RWPE2 (cell line): Measurements from ENCODE around the gene CNTNAP2.

ENCODE experiments used
- ATAC-seq: fragments of 200-7000 bp; cut with Tn5 transposase; 3 replicates; pipeline ENCODE4 v1.9.1; 2021; ENCODE audit warnings: low read depth
- DNase-seq: peaks from one replicate; pipeline ENCODE4 v3.0.0-alpha.2; 2020; ENCODE audit warnings: low spot score
- H3K27ac ChIP-seq: fragments of 450-650 bp; 2 replicates; pipeline ENCODE4 v1.5.1; 2017; ENCODE audit warnings: mild to moderate bottlenecking; ENCODE audit not compliant: poor library complexity, severe bottlenecking
- H3K27me3 ChIP-seq: fragments of 250-450 bp; sonication (Bioruptor Pico); 2 replicates; pipeline ENCODE4 v1.5.1; 2021; ENCODE audit warnings: mild to moderate bottlenecking, moderate library complexity; ENCODE audit not compliant: insufficient read depth, poor library complexity, severe bottlenecking
- H3K36me3 ChIP-seq: fragments of 250-450 bp; sonication (Bioruptor Pico); 2 replicates; pipeline ENCODE4 v1.5.1; 2020; ENCODE audit warnings: low read depth, mild to moderate bottlenecking, moderate library complexity
- H3K4me1 ChIP-seq: fragments of 250-450 bp; sonication (Bioruptor Pico); 2 replicates; pipeline ENCODE4 v1.5.1; 2021; ENCODE audit warnings: mild to moderate bottlenecking, moderate library complexity; ENCODE audit not compliant: insufficient read depth, poor library complexity, severe bottlenecking
- H3K4me3 ChIP-seq: fragments of 250-450 bp; sonication (Bioruptor Pico); 2 replicates; pipeline ENCODE4 v1.5.1; 2021; ENCODE audit warnings: mild to moderate bottlenecking, moderate library complexity; ENCODE audit not compliant: severe bottlenecking
- H3K9me3 ChIP-seq: fragments of 250-450 bp; sonication (Bioruptor Pico); 2 replicates; pipeline ENCODE4 v1.5.1; 2021; ENCODE audit warnings: mild to moderate bottlenecking, moderate library complexity; ENCODE audit not compliant: severe bottlenecking
- CTCF ChIP-seq: fragments of 450-650 bp; IDR thresholded peaks from one replicate; pipeline ENCODE4 v1.5.1; 2017; ENCODE audit warnings: mild to moderate bottlenecking, moderate library complexity; ENCODE audit not compliant: poor library complexity, severe bottlenecking

Gene CNTNAP2

DNA sequence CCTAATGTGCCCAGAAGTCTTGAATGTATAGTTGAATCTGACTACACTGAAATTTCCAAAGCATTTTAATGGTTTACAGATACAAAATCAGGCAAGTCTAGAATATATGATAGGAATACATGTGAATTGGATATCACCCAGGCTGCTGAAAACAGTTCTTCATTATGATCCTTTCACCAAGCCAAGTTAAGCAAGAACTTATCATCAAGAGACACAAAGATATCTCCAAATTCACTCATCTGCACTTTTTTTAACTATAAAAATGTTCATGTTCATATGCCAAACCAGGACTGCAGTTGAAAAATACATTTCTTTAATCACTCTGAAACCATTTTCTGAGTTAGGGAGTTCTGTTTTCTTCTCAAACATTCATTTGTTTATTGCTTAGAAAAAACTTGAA lies 2061.4 kb downstream of the CNTNAP2 start:
- ATAC-seq, result no peak

DNA sequence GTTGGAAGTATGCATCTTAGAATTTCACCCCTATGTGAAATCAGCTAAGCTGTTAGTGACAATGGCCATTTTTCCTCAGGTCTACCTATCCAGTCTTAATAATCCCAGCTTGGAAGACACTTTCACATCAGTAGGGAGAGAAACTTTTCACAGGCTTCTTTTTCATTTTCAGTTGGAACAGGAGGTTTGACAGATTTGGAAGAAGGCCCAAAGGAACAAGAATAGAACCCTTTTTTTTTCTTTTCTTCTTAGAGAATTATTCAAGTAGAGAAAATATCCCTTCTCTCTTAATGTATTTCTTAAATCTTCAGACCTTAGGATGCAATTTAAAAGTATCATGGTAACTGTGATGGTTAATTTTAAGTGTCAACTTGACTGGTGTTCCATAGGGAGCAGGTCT lies 2063.5 kb downstream of the CNTNAP2 start:
- TF ChIP-seq CTCF, result no peak
- Histone ChIP-seq H3K9me3 (no peaks in the 10 kb centered on the region), H3K4me1 (no peaks in the 10 kb centered on the region), H3K27me3 (no peaks in the 10 kb centered on the region), H3K27ac (no peak overlapping the region), H3K36me3 (no peaks in the 10 kb centered on the region), H3K4me3 (no peak overlapping the region)
- ATAC-seq, result no peak
- DNase-seq, result no peak

More for the DNA sequence above, 2061.4 kb downstream of the CNTNAP2 start:
- Histone ChIP-seq H3K4me3 (no peak overlapping the region), H3K4me1 (no peaks in the 10 kb centered on the region), H3K36me3 (no peaks in the 10 kb centered on the region), H3K27me3 (no peaks in the 10 kb centered on the region), H3K27ac (no peak overlapping the region), H3K9me3 (no peaks in the 10 kb centered on the region)
- TF ChIP-seq CTCF, result no peak
- no peak for DNase-seq

- no peaks in the 10 kb centered on the region for H3K9me3 ChIP-seq
- no peaks in the 10 kb centered on the region for H3K27me3 ChIP-seq
- DNase-seq, result no peak
- no peak overlapping the region for H3K27ac ChIP-seq
- TF ChIP-seq CTCF, result no peak
- no peaks in the 10 kb centered on the region for H3K36me3 ChIP-seq
- no peaks in the 10 kb centered on the region for H3K4me1 ChIP-seq
- no peak overlapping the region for H3K4me3 ChIP-seq
- no peak for ATAC-seq
Measured at GRCh38 chr7:148182264-148182663, 2065.7 kb downstream of the CNTNAP2 start.

GRCh38 chr7:148185041-148185440 lies 2068.4 kb downstream of the CNTNAP2 start:
- no peak for ATAC-seq
- no peaks in the 10 kb centered on the region for H3K36me3 ChIP-seq
- no peaks in the 10 kb centered on the region for H3K27me3 ChIP-seq
- DNase-seq, result no peak
- TF ChIP-seq CTCF, result no peak
- no peak overlapping the region for H3K4me3 ChIP-seq
- H3K4me1 ChIP-seq, result no peaks in the 10 kb centered on the region
- no peaks in the 10 kb centered on the region for H3K9me3 ChIP-seq
- H3K27ac ChIP-seq, result no peak overlapping the region

- Histone ChIP-seq H3K4me1 (no peaks in the 10 kb centered on the region), H3K4me3 (no peak overlapping the region), H3K27me3 (no peaks in the 10 kb centered on the region), H3K27ac (no peak overlapping the region), H3K9me3 (no peaks in the 10 kb centered on the region), H3K36me3 (no peaks in the 10 kb centered on the region)
- ATAC-seq (no peak), DNase-seq (no peak)
- TF ChIP-seq CTCF, result no peak
Measured at GRCh38 chr7:148187471-148187870, 2070.9 kb downstream of the CNTNAP2 start.
